GM12878 (cell line): ENCODE results near the gene RAB33A.

Source experiments
- BRCA1 ChIP-seq: IDR thresholded peaks from 2 replicates; pipeline ENCODE4 v1.6.1; 2011; ENCODE audit warnings: low read depth, low read length, improper control_type of control experiment
- EZH2 ChIP-seq: IDR thresholded peaks from 2 replicates; pipeline ENCODE4 v1.6.1; 2012; ENCODE audit warnings: low read depth, mild to moderate bottlenecking, control low read depth, inconsistent platforms, low read length, borderline replicate concordance; ENCODE audit not compliant: control insufficient read depth
- HCFC1 ChIP-seq: fragments of 150-350 bp; IDR thresholded peaks from 2 replicates; pipeline ENCODE4 v1.6.1; 2014; ENCODE audit warnings: low read length
- KDM1A ChIP-seq: fragments of 200-600 bp; sonication (generic); IDR thresholded peaks from 2 replicates; pipeline ENCODE4 v1.6.1; 2016; ENCODE audit warnings: borderline replicate concordance
- POLR2A ChIP-seq: IDR thresholded peaks from 2 replicates; pipeline ENCODE4 v1.6.1; 2011; ENCODE audit warnings: low read depth, mild to moderate bottlenecking, low read length
- RELA ChIP-seq: fragments of 450-650 bp; IDR thresholded peaks from 2 replicates; pipeline ENCODE4 v1.8.0; 2014; ENCODE audit warnings: borderline replicate concordance; ENCODE audit not compliant: partially characterized antibody
- RFX5 ChIP-seq: IDR thresholded peaks from 2 replicates; pipeline ENCODE4 v1.6.1; 2011; ENCODE audit warnings: low read depth, low read length, improper control_type of control experiment
- SIN3A ChIP-seq: IDR thresholded peaks from 2 replicates; pipeline ENCODE4 v1.6.1; 2012; ENCODE audit warnings: low read depth, low read length, improper control_type of control experiment
- SMAD1 ChIP-seq: fragments of 450-650 bp; IDR thresholded peaks from 2 replicates; pipeline ENCODE4 v1.6.1; 2018; ENCODE audit warnings: mild to moderate bottlenecking, low read depth; ENCODE audit not compliant: partially characterized antibody
- TF ChIP-seq, protein P1 (sequence below): IDR thresholded peaks from 2 replicates; pipeline ENCODE4 v1.6.1; 2012; ENCODE audit warnings: mild to moderate bottlenecking, low read depth, low read length
- TF ChIP-seq, protein P2 (sequence below), 3 experiments: IDR thresholded peaks in 2 of 3; conservative IDR thresholded peaks in 1 of 3; 2 replicates each; pipeline ENCODE4 v1.5.1; 2011; ENCODE audit warnings: low read depth in 3 of 3, low read length in 3 of 3, mild to moderate bottlenecking in 3 of 3, control low read depth in 2 of 3, moderate library complexity in 2 of 3, inconsistent platforms in 1 of 3, mixed read lengths in 1 of 3; ENCODE audit not compliant: control insufficient read depth in 2 of 3, insufficient read depth in 1 of 3; ENCODE audit errors: extremely low read depth in 1 of 3
- TF ChIP-seq, protein P3 (sequence below): IDR thresholded peaks from 2 replicates; pipeline ENCODE4 v1.6.1; 2012; ENCODE audit warnings: low read length, inconsistent platforms

DNA sequence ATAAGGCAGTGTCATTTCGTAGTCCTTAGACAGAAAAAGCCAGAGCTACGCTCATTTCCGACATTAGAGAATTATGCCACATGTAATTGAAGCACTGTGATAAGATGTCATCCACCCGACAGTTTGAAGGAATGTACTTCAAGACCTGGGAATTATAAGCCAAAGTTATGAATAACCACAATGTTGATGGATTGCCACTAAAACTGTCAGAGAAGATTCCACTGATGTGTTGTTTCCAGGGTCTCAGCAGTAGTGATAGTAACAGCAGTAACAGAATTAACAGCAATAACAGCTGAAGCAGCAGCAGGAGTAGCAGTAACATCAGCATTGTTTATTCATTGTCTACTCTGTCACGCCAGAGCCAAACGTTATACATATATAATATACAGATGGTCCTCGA, 24.7 kb downstream of the RAB33A start:
- no peak for TF ChIP-seq BRCA1
- no peak for TF ChIP-seq EZH2
- no peak for TF ChIP-seq SMAD1
- TF ChIP-seq RFX5, result no peak
- TF ChIP-seq, protein P1, sequence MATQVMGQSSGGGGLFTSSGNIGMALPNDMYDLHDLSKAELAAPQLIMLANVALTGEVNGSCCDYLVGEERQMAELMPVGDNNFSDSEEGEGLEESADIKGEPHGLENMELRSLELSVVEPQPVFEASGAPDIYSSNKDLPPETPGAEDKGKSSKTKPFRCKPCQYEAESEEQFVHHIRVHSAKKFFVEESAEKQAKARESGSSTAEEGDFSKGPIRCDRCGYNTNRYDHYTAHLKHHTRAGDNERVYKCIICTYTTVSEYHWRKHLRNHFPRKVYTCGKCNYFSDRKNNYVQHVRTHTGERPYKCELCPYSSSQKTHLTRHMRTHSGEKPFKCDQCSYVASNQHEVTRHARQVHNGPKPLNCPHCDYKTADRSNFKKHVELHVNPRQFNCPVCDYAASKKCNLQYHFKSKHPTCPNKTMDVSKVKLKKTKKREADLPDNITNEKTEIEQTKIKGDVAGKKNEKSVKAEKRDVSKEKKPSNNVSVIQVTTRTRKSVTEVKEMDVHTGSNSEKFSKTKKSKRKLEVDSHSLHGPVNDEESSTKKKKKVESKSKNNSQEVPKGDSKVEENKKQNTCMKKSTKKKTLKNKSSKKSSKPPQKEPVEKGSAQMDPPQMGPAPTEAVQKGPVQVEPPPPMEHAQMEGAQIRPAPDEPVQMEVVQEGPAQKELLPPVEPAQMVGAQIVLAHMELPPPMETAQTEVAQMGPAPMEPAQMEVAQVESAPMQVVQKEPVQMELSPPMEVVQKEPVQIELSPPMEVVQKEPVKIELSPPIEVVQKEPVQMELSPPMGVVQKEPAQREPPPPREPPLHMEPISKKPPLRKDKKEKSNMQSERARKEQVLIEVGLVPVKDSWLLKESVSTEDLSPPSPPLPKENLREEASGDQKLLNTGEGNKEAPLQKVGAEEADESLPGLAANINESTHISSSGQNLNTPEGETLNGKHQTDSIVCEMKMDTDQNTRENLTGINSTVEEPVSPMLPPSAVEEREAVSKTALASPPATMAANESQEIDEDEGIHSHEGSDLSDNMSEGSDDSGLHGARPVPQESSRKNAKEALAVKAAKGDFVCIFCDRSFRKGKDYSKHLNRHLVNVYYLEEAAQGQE, result no peak
- TF ChIP-seq, protein P2, sequence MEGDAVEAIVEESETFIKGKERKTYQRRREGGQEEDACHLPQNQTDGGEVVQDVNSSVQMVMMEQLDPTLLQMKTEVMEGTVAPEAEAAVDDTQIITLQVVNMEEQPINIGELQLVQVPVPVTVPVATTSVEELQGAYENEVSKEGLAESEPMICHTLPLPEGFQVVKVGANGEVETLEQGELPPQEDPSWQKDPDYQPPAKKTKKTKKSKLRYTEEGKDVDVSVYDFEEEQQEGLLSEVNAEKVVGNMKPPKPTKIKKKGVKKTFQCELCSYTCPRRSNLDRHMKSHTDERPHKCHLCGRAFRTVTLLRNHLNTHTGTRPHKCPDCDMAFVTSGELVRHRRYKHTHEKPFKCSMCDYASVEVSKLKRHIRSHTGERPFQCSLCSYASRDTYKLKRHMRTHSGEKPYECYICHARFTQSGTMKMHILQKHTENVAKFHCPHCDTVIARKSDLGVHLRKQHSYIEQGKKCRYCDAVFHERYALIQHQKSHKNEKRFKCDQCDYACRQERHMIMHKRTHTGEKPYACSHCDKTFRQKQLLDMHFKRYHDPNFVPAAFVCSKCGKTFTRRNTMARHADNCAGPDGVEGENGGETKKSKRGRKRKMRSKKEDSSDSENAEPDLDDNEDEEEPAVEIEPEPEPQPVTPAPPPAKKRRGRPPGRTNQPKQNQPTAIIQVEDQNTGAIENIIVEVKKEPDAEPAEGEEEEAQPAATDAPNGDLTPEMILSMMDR (IDR thresholded peaks at IDR 0.05 in 2 of 3, conservative IDR thresholded peaks at IDR 0.05 in 1 of 3; ENCODE audit: control insufficient read depth in 2 of 3, extremely low read depth in 1 of 3, insufficient read depth in 1 of 3, low read depth in 3 of 3, low read length in 3 of 3), result no peak
- no peak for TF ChIP-seq POLR2A
- TF ChIP-seq HCFC1, result no peak
- TF ChIP-seq, protein P3, sequence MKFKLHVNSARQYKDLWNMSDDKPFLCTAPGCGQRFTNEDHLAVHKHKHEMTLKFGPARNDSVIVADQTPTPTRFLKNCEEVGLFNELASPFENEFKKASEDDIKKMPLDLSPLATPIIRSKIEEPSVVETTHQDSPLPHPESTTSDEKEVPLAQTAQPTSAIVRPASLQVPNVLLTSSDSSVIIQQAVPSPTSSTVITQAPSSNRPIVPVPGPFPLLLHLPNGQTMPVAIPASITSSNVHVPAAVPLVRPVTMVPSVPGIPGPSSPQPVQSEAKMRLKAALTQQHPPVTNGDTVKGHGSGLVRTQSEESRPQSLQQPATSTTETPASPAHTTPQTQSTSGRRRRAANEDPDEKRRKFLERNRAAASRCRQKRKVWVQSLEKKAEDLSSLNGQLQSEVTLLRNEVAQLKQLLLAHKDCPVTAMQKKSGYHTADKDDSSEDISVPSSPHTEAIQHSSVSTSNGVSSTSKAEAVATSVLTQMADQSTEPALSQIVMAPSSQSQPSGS, result no peak
- TF ChIP-seq RELA, result no peak
- TF ChIP-seq SIN3A, result no peak
- TF ChIP-seq KDM1A, result no peak
